ENCODE measurements around the gene ATP6V1C2.

- TF ChIP-seq CTCF (IDR thresholded peaks at IDR 0.05) (no peak), POLR2A (IDR thresholded peaks at IDR 0.05) (no peak)
Observed at GRCh38 chr2:10830641-10831399, 109.4 kb downstream of the ATP6V1C2 start.
